GM13976 (cell line): ENCODE data around the gene FBN1.

Source experiments
- DNase-seq: peaks from one replicate; pipeline ENCODE4 v3.0.0; 2012; ENCODE audit warnings: low spot score
- CTCF ChIP-seq: IDR thresholded peaks from 2 replicates; pipeline ENCODE4 v1.5.1; 2012; ENCODE audit warnings: borderline replicate concordance, mild to moderate bottlenecking; ENCODE audit not compliant: insufficient read depth; ENCODE audit errors: extremely low read depth, missing control alignments, control extremely low read depth
- in situ Hi-C: fragments of 300-500 bp; cut with MboI; formaldehyde crosslinking; loops from one replicate; pipeline ENCODE4 v1.12.0; 2022; ENCODE audit warnings: low sequenced_read_pairs, mixed read lengths, inconsistent platforms; ENCODE audit not compliant: unreplicated experiment

The FBN1 gene

GRCh38 chr15:48385031-48385830 is 260.3 kb downstream of the FBN1 start:
- TF ChIP-seq CTCF = no peak
- in situ Hi-C loops = no loop called here
- DNase-seq = no peak

GRCh38 chr15:48384616-48385015 is 260.9 kb downstream of the FBN1 start:
- TF ChIP-seq CTCF = no peak
- no peak for DNase-seq
- in situ Hi-C loops = no loop called here

GRCh38 chr15:48383031-48383430 is 262.5 kb downstream of the FBN1 start:
- in situ Hi-C loops = no loop called here
- no peak for DNase-seq
- no peak for TF ChIP-seq CTCF

GRCh38 chr15:48381861-48382260 is 263.6 kb downstream of the FBN1 start:
- no peak for DNase-seq
- TF ChIP-seq CTCF = no peak
- in situ Hi-C loops = no loop called here

GRCh38 chr15:48380198-48380597 is 265.3 kb downstream of the FBN1 start:
- no peak for DNase-seq
- no peak for TF ChIP-seq CTCF
- in situ Hi-C loops = no loop called here

GRCh38 chr15:48375767-48376166 is 269.7 kb downstream of the FBN1 start:
- no peak for DNase-seq
- in situ Hi-C loops = no loop called here
- TF ChIP-seq CTCF = no peak

GRCh38 chr15:48374472-48374871 is 271.0 kb downstream of the FBN1 start:
- in situ Hi-C loops = loop anchor here (25.0 kb wide), 3 partner anchors 263 to 588 kb away; partner anchors contain the start of genes CEP152, FBN1 and SHC4
- DNase-seq = no peak
- no peak for TF ChIP-seq CTCF
